HepG2 (cell line): ENCODE measurements around the gene GSC2. TPM values are rescaled to one million over a fixed set of nuclear protein-coding genes. Genes with fewer than 3 reads are reported as not detected.

Source experiments
- ATAC-seq: fragments of 200-7000 bp; cut with Tn5 transposase; 3 replicates; pipeline ENCODE4 v1.9.1; 2020; ENCODE audit warnings: mild to moderate bottlenecking, moderate library complexity
- BruUV-seq: library from RNA; stranded (reverse); fragments of 400-500 nt; replicated peaks from 2 replicates; lab custom pipeline; 2021; lab: Mats Ljungman, UMichigan
- CTCF ChIA-PET: fragments of 300-600 bp; formaldehyde crosslinking; extraction: SDS; loops from one replicate; lab custom pipeline; 2021; ENCODE audit warnings: low total read pairs, inconsistent platforms, low intra/inter-chr PET ratio; lab: Yijun Ruan, JAX
- POLR2A ChIA-PET: fragments of 350-600 bp; sonication (Branson Sonifier 250); formaldehyde crosslinking; loops from one replicate; lab custom pipeline; 2020; ENCODE audit warnings: antibody characterized with exemption, inconsistent platforms; lab: Yijun Ruan, JAX
- DNase-seq: peaks from one replicate; pipeline ENCODE4 v3.0.0-alpha.2; 2015; ENCODE audit warnings: low spot score
- FAIRE-seq: peaks from 3 replicates; lab custom pipeline; 2011; peaks lifted over from hg19 to GRCh38; lab: Jason Lieb, UNC
- H2AFZ ChIP-seq: one replicate; pipeline ENCODE4 v1.6.1; 2011; ENCODE audit warnings: low read length, inconsistent platforms
- H3K27ac ChIP-seq: fragments of 300-600 bp; 3 replicates; pipeline ENCODE4 v1.8.0; 2011; ENCODE audit warnings: mixed run types, mild to moderate bottlenecking, mixed read lengths, low read length, inconsistent platforms; ENCODE audit not compliant: insufficient read depth; ENCODE audit errors: extremely low read length
- H3K27me3 ChIP-seq, 2 experiments: fragments of 200-600 bp in 1 of 2; 2 replicates in 1 of 2; 3 replicates in 1 of 2; pipeline versions ENCODE4 v1.6.0 to v1.8.0; 2011; ENCODE audit warnings: low read length in 2 of 2, mild to moderate bottlenecking in 2 of 2, moderate library complexity in 2 of 2, inconsistent platforms in 1 of 2; ENCODE audit not compliant: insufficient read depth in 2 of 2, control insufficient read depth in 1 of 2
- H3K36me3 ChIP-seq, 2 experiments: fragments of 200-600 bp in 1 of 2; replicated peaks in 1 of 2; 2 replicates in 1 of 2; 3 replicates in 1 of 2; pipeline versions ENCODE4 v1.5.1 to v1.8.0; 2011; ENCODE audit warnings: low read length in 2 of 2, inconsistent platforms in 1 of 2; ENCODE audit not compliant: insufficient read depth in 2 of 2, control insufficient read depth in 1 of 2
- H3K4me1 ChIP-seq: 2 replicates; pipeline ENCODE4 v1.5.1; 2012; ENCODE audit warnings: low read length, inconsistent platforms; ENCODE audit not compliant: insufficient read depth
- H3K4me2 ChIP-seq: 2 replicates; pipeline ENCODE4 v1.6.0; 2011; ENCODE audit warnings: low read depth, low read length, inconsistent platforms
- H3K4me3 ChIP-seq, 3 experiments: fragments of 200-600 bp in 1 of 3; sonication (generic), shearing (Covaris generic) in 1 of 3; replicated peaks in 1 of 3; 2 replicates each; pipeline ENCODE4 v1.5.1; 2011 to 2016; ENCODE audit warnings: low read length in 3 of 3, inconsistent platforms in 2 of 3, low read depth in 2 of 3, mild to moderate bottlenecking in 2 of 3, control low read depth in 1 of 3, mixed read lengths in 1 of 3; ENCODE audit not compliant: insufficient read depth in 1 of 3
- H3K79me2 ChIP-seq: one replicate; pipeline ENCODE4 v1.6.1; 2011; ENCODE audit warnings: low read length, inconsistent platforms; ENCODE audit not compliant: insufficient read depth
- H3K9ac ChIP-seq: 2 replicates; pipeline ENCODE4 v1.6.0; 2011; ENCODE audit warnings: mild to moderate bottlenecking, low read depth, low read length, inconsistent platforms; ENCODE audit not compliant: insufficient read depth
- H3K9me3 ChIP-seq: 2 replicates; pipeline ENCODE4 v1.5.1; 2012; ENCODE audit warnings: mild to moderate bottlenecking, low read length
- H4K20me1 ChIP-seq: 2 replicates; pipeline ENCODE4 v1.6.0; 2011; ENCODE audit warnings: inconsistent platforms, mild to moderate bottlenecking, low read length, moderate library complexity; ENCODE audit not compliant: insufficient read depth
- CAMTA2 ChIP-seq: sonication (generic); formaldehyde crosslinking; IDR thresholded peaks from 2 replicates; pipeline ENCODE4 v1.4.0; 2020; ENCODE audit warnings: mild to moderate bottlenecking, missing genetic modification reagents, borderline replicate concordance
- HMGXB4 ChIP-seq, 2 experiments: sonication (generic) in 1 of 2; formaldehyde crosslinking in 1 of 2; IDR thresholded peaks; 2 replicates each; pipeline versions ENCODE4 v1.4.0 to v1.6.1; 2018 to 2020; ENCODE audit warnings: missing genetic modification reagents in 2 of 2, borderline replicate concordance in 1 of 2, low read depth in 1 of 2, mild to moderate bottlenecking in 1 of 2, missing biosample characterization in 1 of 2
- HNRNPUL1 ChIP-seq: fragments of 200-400 bp; formaldehyde crosslinking; IDR thresholded peaks from 2 replicates; pipeline ENCODE4 v1.6.1; 2017; ENCODE audit warnings: low read depth, mild to moderate bottlenecking, low read length, moderate library complexity
- IRF9 ChIP-seq: sonication (generic); formaldehyde crosslinking; IDR thresholded peaks from 2 replicates; pipeline ENCODE4 v1.8.0; 2022; ENCODE audit warnings: missing genetic modification reagents, mild to moderate bottlenecking, borderline replicate concordance
- SAP130 ChIP-seq: IDR thresholded peaks from 2 replicates; pipeline ENCODE4 v1.6.1; 2016; ENCODE audit warnings: low read depth
- XBP1 ChIP-seq: sonication (generic); formaldehyde crosslinking; IDR thresholded peaks from 2 replicates; pipeline ENCODE4 v1.5.0; 2020; ENCODE audit warnings: missing genetic modification reagents
- ZNF121 ChIP-seq: sonication (generic); formaldehyde crosslinking; IDR thresholded peaks from 2 replicates; pipeline ENCODE4 v1.5.0; 2020; ENCODE audit warnings: mild to moderate bottlenecking, missing genetic modification reagents
- ZNF350 ChIP-seq: sonication (generic); formaldehyde crosslinking; IDR thresholded peaks from 2 replicates; pipeline ENCODE4 v1.4.0; 2020; ENCODE audit warnings: mild to moderate bottlenecking, low read depth, missing genetic modification reagents, borderline replicate concordance
- ZNF800 ChIP-seq: sonication (generic); formaldehyde crosslinking; IDR thresholded peaks from 2 replicates; pipeline ENCODE4 v1.4.0; 2020; ENCODE audit warnings: missing genetic modification reagents
- ZNF878 ChIP-seq: sonication (generic); formaldehyde crosslinking; IDR thresholded peaks from 2 replicates; pipeline ENCODE4 v1.8.1; 2023; ENCODE audit warnings: mild to moderate bottlenecking, missing genetic modification reagents, moderate library complexity
- WGBS: methylation state at CpG from one replicate; pipeline ENCODE4 v1.1.6; 2017; ENCODE audit warnings: low lambda C conversion rate; 5-methylcytosine and 5-hydroxymethylcytosine counted together
- in situ Hi-C: cut with HindIII; loops from 2 replicates; pipeline ENCODE4 v1.10.0; 2017; ENCODE audit warnings: low pct_unique_long_range_greater_than_20kb; ENCODE audit not compliant: extremely low pct_ligation_motif_present
- intact Hi-C: fragments of 100-400 bp; cut with micrococcal nuclease; formaldehyde crosslinking; loops from one replicate; pipeline ENCODE4 v1.10.0; 2022; ENCODE audit not compliant: unreplicated experiment
- polyA plus RNA-seq, 8 experiments: library from polyadenylated mRNA; depleted of rRNA in 3 of 8; stranded (reverse) in 7 of 8; unstranded in 1 of 8; fragments of >200 nt; fragmentation: Illumina TruSeq in 4 of 8; extraction: Trizol in 4 of 8; gene quantifications; 2 replicates each; pipeline versions ENCODE4 v1.2.1 to v1.2.3, GENCODE V29; 2011 to 2016; ENCODE audit warnings: low read depth in 4 of 8, missing spikeins in 1 of 8, mixed read lengths in 1 of 8; ENCODE audit not compliant: insufficient read depth in 1 of 8
- total RNA-seq, 5 experiments: library from RNA; depleted of rRNA; stranded (reverse); fragments of >200 nt; fragmentation: Illumina TruSeq; extraction: Trizol; gene quantifications; 2 replicates each; pipeline ENCODE4 v1.2.3, GENCODE V29; 2016; ENCODE audit warnings: low read depth in 1 of 5

The GSC2 gene
- total and polyA plus RNA-seq, 2 of the 13 experiments (the other 11 are each of a cell fraction or from before 2014, with no cell fraction given): not detected

- TF ChIP-seq CAMTA2 (CRISPR knock-in tag) (no peak), HNRNPUL1 (no peak), ZNF350 (no peak), SAP130 (peak; percentile 22; the same call in 1 of the 2 replicates), XBP1 (no peak)
- TF ChIP-seq, all 625 proteins: peak for 6
These were observed 18.2 kb upstream of the GSC2 start (continued) for GRCh38 chr22:19168088-19168890.

- Histone ChIP-seq H3K79me2 (peaks cover 8% of the 10 kb centered on the region), H3K9ac (no peak overlapping the region), H3K4me2 (peak overlapping the region; percentile 5; the same call in 1 of the 2 replicates), H3K4me3 (no peak overlapping the region), H3K4me1 (peaks cover 27% of the 10 kb centered on the region), H3K27me3 (peaks cover 7 to 43% of the 10 kb centered on the region in 2 experiments), H4K20me1 (0 out of 2 replicates have a peak, but pooled peaks cover 3% of the 10 kb centered on the region), H3K36me3 (no peaks in the 10 kb centered on the region), H3K27ac (no peak overlapping the region), H2AFZ (no peak overlapping the region), H3K9me3 (no peaks in the 10 kb centered on the region)
- in situ Hi-C loops (no loop called here), intact Hi-C loops (no loop called here)
- no peak for TF ChIP-seq HMGXB4 (CRISPR knock-in tag; IDR thresholded peaks at IDR 0.05; ENCODE audit: borderline replicate concordance in 1 of 2, low read depth in 1 of 2)
- no peak for TF ChIP-seq ZNF878
- no peak for TF ChIP-seq IRF9 (CRISPR knock-in tag)
- peak; percentile 68 for TF ChIP-seq ZNF121
- TF ChIP-seq ZNF800 (CRISPR knock-in tag): no peak
- POLR2A ChIA-PET: interaction anchor here (1.3 to 1.9 kb wide), 2 partner anchors 11 to 23 kb away, joined by 3 to 5 read pairs; partner anchors contain the start of genes ESS2 and SLC25A1
- CTCF ChIA-PET: no interaction called here
- FAIRE-seq (no peak), ATAC-seq (no peak), DNase-seq (no peak)
- no TSS peak for BruUV-seq
- WGBS: 17% methylated on average over 6 of the region's 13 CpGs
These were observed 17.2 kb upstream of the GSC2 start for GRCh38 chr22:19167106-19167869.
